Activated CD8-positive, alpha-beta memory T cell treated with anti-CD3 and anti-CD28 coated beads for 4 hours (primary cell): Measurements from ENCODE around the gene PCNX2.

Experiments used
- DNase-seq, 2 donors: peaks; one replicate each; pipeline ENCODE4 v3.0.0-alpha.2; 2020; ENCODE audit warnings: low read depth in 2 of 2

PCNX2 gene

GRCh38 chr1:233295237-233295974, at the start of gene PCNX2:
Gene PCNX2 (minus strand): TSS chr1:233295725. CDS start chr1:233295478, 247 bp downstream.
- peak in 1 of 2 donors; percentile 32 for DNase-seq

- DNase-seq, result no peak
Measured at GRCh38 chr1:233343262-233343661, 47.7 kb upstream of the PCNX2 start.

GRCh38 chr1:233342086-233342485, 46.6 kb upstream of the PCNX2 start:
- no peak for DNase-seq

GRCh38 chr1:233340966-233341516, 45.5 kb upstream of the PCNX2 start:
- no peak for DNase-seq

GRCh38 chr1:233340031-233340555, 44.6 kb upstream of the PCNX2 start:
- DNase-seq, result no peak

GRCh38 chr1:233338102-233338501, 42.6 kb upstream of the PCNX2 start:
- no peak for DNase-seq

GRCh38 chr1:233337505-233337904, 42.0 kb upstream of the PCNX2 start:
- no peak for DNase-seq

- DNase-seq, result no peak
Measured at GRCh38 chr1:233336554-233337456, 41.3 kb upstream of the PCNX2 start.

- no peak for DNase-seq
Measured at GRCh38 chr1:233334092-233334491, 38.6 kb upstream of the PCNX2 start.

- no peak for DNase-seq
Measured at GRCh38 chr1:233333086-233333485, 37.6 kb upstream of the PCNX2 start.

- DNase-seq, result no peak
Measured at GRCh38 chr1:233331676-233332519, 36.4 kb upstream of the PCNX2 start.

- no peak for DNase-seq
Measured at GRCh38 chr1:233328142-233328921, 32.8 kb upstream of the PCNX2 start.

GRCh38 chr1:233327651-233328141, 32.2 kb upstream of the PCNX2 start, which contains the start of gene MAP3K21:
Gene MAP3K21 (plus strand): TSS chr1:233327724. CDS start chr1:233328029, 305 bp downstream.
- DNase-seq, result no peak

GRCh38 chr1:233326811-233327650, 31.5 kb upstream of the PCNX2 start:
- DNase-seq, result peak; percentile 74 to 80

GRCh38 chr1:233326319-233326718, 30.8 kb upstream of the PCNX2 start:
- no peak for DNase-seq

- no peak for DNase-seq
Measured at GRCh38 chr1:233323718-233324117, 28.2 kb upstream of the PCNX2 start.

GRCh38 chr1:233320023-233320422, 24.5 kb upstream of the PCNX2 start:
- no peak for DNase-seq

- no peak for DNase-seq
Measured at GRCh38 chr1:233319272-233319671, 23.7 kb upstream of the PCNX2 start.

- DNase-seq, result no peak
Measured at GRCh38 chr1:233316473-233316872, 20.9 kb upstream of the PCNX2 start.
